Stimulated activated CD8-positive, alpha-beta memory T cell treated with anti-CD3 and anti-CD28 coated beads, Interleukin-2, amount 100 ng/mL, for 48 hours (primary cell): ENCODE results near the gene TMEM62.
"Not testable (repeated sequence)": the region's sequence is repeated elsewhere in the genome, so short reads cannot be mapped to it uniquely, and the experiment has no call there.

ENCODE experiments used
- DNase-seq, 2 donors: peaks; one replicate each; pipeline ENCODE4 v3.0.0-alpha.2; 2020; ENCODE audit warnings: low read depth in 2 of 2

Gene TMEM62

GRCh38 chr15:43177147-43177546, 43.8 kb downstream of the TMEM62 start:
- not testable (repeated sequence) for DNase-seq

DNA sequence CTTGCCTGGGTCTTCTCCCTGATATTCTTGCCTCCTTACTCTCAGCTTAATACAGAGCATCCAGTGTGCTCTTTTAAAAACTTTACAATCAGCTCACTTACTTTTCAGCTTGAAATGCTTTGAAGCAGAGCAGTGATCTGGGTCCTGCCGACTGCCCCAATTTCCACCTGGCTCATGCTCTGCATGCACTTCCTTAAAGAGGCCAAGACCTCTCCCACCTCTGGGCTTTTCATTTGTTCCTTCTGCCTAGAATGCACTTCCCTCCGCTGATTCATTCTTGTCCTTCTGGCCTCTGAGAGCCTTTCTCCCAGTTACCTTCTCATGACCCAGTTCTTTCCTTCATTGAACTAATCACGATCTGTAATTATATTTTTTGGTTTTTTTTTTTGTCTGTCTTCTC, 49.9 kb downstream of the TMEM62 start:
- DNase-seq, result no peak

GRCh38 chr15:43184407-43185124, 51.2 kb downstream of the TMEM62 start:
- DNase-seq, result no peak

DNA sequence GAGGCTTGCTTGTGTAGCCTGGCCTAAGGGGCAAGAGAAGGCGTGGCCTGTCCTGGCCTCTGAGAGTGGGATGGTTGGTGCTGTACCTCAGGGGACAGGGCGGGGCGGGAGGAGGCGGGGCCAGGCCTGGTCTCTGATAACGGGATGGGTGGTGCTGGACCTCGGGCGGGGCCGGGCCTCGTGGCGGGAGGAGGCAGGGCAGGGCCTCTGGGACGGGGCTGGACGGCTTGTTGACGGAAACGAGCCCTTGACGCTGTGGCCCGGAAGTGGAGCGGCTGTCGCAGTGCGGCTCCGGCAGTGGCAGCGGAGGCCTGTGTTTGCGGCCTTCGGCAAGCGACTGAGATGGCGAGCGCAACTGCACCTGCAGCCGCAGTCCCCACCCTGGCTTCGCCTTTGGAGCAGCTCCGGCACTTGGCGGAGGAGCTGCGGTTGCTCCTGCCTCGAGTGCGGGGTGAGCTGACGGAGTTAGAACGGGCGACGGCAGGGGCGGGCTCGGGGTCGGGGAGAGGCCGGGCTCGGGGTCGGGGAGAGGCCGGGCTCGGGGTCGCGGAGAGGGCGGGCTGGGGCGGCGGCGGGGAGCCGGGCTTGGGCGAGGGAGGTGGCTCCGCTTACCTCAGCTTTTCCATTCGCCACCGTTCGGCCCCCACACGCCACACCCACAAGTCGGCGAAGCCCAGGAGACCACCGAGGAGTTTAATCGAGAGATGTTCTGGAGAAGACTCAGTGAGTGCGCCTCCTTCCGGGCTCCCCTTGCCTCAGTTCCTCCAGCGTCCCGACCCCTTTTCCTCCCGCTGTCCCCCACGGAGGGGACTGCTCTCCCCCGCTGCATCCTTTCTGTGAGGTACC, 52.0 kb downstream of the TMEM62 start, which contains the start of gene CCNDBP1:
TSS of gene CCNDBP1 (plus strand) at position 247 of the 846 bp plus-strand sequence. CDS start at position 343, 96 bp downstream.
- peak; percentile 94 for DNase-seq

DNA sequence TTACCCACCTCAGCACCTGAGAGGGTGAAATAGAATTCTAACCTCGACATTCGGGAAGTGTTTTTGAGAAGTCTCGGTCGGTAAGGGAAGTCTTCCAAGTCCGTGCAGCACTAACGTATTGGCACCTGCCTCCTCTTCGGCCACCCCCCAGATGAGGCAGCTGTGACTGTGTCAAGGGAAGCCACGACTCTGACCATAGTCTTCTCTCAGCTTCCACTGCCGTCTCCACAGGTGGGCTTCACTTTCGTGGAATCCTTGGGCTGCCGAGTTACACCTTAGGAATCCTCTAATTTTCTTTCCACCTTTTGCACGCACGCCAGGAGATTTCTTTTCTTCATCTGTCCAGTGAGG, 52.6 kb downstream of the TMEM62 start:
- DNase-seq, result peak in 1 of 2 donors; percentile 9

- DNase-seq, result no peak
These were observed 54.3 kb downstream of the TMEM62 start for GRCh38 chr15:43187544-43188155.

GRCh38 chr15:43189296-43189695, 55.9 kb downstream of the TMEM62 start:
- no peak for DNase-seq

- DNase-seq, result no peak
These were observed 56.8 kb downstream of the TMEM62 start for GRCh38 chr15:43190178-43190577.

GRCh38 chr15:43193710-43194109, 60.3 kb downstream of the TMEM62 start:
- no peak for DNase-seq

DNA sequence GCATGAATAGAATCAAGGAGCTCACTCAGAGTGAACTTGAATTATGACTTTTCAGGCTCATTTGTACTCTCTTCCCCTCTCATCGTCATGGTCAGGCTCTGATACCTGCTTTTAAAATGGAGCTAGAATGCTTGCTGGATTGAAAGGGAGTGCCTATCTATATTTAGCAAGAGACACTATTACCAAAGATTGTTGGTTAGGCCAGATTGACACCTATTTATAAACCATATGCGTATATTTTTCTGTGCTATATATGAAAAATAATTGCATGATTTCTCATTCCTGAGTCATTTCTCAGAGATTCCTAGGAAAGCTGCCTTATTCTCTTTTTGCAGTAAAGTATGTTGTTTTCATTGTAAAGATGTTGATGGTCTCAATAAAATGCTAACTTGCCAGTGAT, 61.4 kb downstream of the TMEM62 start:
- DNase-seq, result no peak

DNA sequence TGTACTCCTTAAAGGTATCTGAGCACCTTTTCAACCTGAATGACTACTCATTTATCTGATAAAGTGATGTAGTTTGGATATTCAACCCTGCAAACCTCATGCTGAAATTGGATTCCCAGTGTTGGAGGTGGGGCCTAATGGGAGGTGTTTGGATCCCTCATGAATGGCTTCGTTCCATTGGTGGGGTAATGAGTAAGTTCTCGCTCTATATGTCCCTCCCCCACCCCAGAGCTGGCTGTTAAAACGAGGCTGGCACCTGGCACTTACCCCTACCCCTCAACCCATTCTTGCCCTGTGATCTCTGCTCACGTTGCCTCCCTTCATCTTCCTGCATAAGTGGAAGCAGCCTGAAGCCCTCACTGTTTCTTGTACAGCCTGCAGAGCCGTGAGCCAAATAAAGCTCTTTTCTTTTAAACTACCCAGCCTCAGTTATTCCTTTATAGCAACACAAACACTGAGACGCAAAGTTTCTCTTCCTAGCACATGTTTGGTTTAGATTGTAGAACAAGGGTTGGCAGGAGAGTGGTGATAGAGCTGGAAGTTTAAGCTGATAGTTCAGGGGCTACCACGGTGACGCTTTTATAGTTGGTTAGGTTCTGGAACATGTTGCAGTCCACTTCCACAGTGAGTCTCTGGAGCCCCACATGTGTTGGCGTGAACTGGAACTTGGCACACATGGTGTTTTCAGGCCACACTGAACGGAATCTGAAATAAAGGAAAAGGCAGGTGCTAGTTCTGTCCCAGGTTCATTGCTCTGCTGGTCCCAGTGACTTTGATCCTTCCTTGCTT, 63.6 kb downstream of the TMEM62 start:
- DNase-seq, result no peak

- DNase-seq, result not testable (repeated sequence)
These were observed 64.4 kb downstream of the TMEM62 start for GRCh38 chr15:43197773-43198172.

DNA sequence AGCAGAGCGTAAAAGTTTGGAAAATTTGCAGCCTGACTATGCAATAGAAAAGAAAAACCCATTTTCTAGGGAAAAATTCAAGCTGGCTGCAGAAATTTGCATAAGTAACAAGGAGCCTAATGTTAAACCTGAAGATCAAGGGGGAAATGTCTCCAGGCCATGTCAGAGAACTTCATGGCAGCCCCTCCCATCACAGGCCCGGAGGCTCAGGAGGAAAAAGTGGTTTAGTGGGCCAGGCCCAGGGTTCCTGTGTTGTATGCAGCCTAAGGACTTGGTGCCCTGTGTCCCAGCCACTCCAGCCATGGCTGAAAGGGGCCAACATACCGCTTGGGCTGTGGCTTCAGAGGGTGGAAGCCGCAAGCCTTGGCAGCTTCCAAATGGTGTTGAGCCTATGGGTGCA, 65.2 kb downstream of the TMEM62 start:
- not testable (repeated sequence) for DNase-seq

DNA sequence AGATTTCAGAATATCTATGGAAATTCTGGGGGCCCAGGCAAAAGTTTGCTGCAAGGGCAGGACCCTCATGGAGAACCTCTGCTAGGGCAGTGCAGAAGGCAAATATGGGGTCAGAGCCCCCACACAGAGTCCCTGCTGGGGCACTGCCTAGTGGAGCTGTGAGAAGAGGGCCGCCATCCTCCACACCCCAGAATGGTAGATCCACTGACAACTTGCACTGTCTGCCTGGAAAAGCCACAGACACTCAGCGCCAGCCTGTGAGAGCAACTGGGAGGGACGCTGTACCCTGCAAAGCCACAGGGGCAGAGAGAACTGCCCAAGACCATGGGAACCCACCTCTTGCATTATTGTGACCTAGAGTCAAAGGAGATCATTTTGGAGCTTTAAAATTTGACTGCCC, 65.6 kb downstream of the TMEM62 start:
- no peak for DNase-seq

DNA sequence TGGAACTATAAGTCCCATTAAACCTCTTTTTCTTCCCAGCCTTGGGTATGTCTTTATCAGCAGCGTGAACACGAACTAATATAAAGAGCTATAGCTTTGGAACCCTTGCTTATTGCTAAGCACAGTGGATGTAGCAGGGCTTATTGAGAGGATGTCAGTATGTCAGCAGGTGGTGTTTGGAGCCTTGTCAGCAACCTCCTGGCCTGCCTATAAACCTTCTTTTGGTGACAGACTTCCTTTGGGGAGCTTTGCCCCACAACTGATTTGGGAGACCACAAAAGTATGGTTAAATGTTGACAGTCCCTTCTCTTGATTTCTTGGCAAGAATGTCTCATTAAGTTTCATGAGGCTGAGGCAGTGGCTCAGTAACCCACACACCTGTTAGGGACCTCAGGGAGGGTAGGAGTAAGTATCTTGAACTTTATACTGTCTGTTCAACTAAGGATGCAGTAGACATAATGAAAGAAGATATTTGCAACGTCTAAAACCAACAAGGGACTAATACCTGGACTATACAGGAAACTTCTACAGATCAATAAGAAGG, 66.6 kb downstream of the TMEM62 start:
- no peak for DNase-seq

DNA sequence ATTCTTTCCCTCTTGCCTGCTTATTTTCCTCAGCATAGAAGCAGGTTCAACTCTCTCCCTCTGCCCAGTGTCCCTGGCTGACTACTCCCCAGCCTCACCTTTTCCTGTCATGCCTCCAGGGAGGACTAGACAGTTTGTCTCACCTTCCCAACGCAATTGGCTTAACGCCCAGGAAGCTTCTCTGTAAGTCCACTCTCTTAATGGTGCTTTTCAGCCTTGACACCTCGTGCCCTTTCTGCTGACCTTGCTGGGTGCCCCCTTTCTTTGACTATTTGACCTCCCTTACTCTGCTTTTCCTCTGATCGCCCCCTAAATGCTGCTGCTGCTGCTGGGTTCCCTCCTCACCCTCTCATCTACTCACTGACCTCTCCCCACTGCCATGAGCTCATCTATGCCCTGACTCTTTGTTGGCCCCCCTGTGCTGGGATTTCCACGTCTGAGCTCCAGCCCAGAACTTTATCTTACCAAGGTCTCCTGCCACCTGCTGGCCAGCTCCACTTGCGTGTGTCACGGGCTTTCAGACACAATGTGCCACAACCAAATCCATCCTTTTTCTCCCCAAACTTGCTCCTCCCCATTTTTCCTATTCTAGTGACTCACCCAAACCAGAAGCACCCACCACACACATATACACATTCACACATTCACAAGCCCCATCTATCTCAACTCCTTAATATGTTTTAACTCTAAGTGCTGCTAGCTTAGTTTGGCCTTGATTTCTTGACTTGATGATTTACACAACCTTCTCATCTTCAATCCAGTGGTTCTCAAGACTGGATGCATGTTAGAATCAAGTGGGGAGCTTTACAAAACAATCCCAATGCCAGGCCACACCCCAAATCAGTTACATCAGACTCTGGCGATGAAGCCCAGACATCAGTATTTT, 70.9 kb downstream of the TMEM62 start:
- peak; percentile 10 to 44 for DNase-seq

DNA sequence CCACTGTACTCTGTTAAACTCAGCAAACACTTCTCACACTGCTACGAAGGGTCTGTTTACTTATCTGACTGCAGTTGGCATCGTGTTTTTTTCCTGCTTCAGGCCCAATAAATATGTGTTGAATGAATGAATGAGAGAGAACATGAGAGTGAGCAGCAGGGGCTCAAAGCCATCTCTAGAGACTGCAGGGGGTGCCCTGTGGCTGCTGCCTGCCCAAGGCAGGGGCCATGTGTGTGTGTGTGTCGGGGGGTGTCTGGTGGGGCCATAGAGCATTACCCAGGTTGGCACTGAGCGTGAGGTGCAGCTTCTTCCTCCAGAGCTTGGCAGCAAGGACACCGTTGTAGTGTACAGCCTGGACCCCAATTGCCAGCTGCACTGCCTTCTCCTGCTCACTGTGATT, 72.7 kb downstream of the TMEM62 start:
- no peak for DNase-seq

GRCh38 chr15:43207024-43207423, 73.6 kb downstream of the TMEM62 start:
- no peak for DNase-seq

GRCh38 chr15:43208052-43209002, 74.9 kb downstream of the TMEM62 start:
- DNase-seq, result no peak
